Peyer's patch (tissue), 4 donors: ENCODE measurements around the gene CAPN9.

Source experiments
- CTCF ChIP-seq, 6 experiments: fragments of 450-650 bp in 4 of 6; fragments of 200-600 bp in 2 of 6; sonication (generic) in 1 of 6; IDR thresholded peaks; one replicate each; pipeline ENCODE4 v1.5.1; 2017 to 2019; ENCODE audit warnings: antibody characterized with exemption in 6 of 6, mild to moderate bottlenecking in 3 of 6, moderate library complexity in 1 of 6
- POLR2A ChIP-seq, 2 donors: fragments of 450-650 bp; IDR thresholded peaks; one replicate each; pipeline ENCODE4 v1.5.1; 2017; ENCODE audit warnings: antibody characterized with exemption in 2 of 2, mild to moderate bottlenecking in 2 of 2, moderate library complexity in 2 of 2

- TF ChIP-seq POLR2A (IDR thresholded peaks at IDR 0.05) (no peak), CTCF (IDR thresholded peaks at IDR 0.05) (no peak)
These were observed 54.0 kb downstream of the CAPN9 start for GRCh38 chr1:230800891-230801840.
